SK-N-SH (cell line): ENCODE results near the gene IARS2. TPM values are rescaled to one million over a fixed set of nuclear protein-coding genes. Genes with fewer than 3 reads are reported as not detected.

Experiments
- CTCF ChIA-PET: fragments of 300-600, 350-600 bp; formaldehyde crosslinking; extraction: SDS; loops from one replicate; lab custom pipeline; 2021; lab: Yijun Ruan, JAX
- POLR2A ChIA-PET: fragments of 350-600 bp; sonication (Branson Sonifier 250); formaldehyde crosslinking; extraction: SDS; loops from one replicate; lab custom pipeline; 2020; ENCODE audit warnings: antibody characterized with exemption, inconsistent platforms; lab: Yijun Ruan, JAX
- DNase-seq: peaks from one replicate; pipeline ENCODE4 v3.0.0; 2012
- H2AFZ ChIP-seq: fragments of 200-600 bp; sonication (generic); 2 replicates; pipeline ENCODE4 v1.8.1; 2016; ENCODE audit warnings: antibody characterized with exemption, mild to moderate bottlenecking, low read depth
- H3F3A ChIP-seq: fragments of 200-600 bp; sonication (generic); replicated peaks from 2 replicates; pipeline ENCODE3; 2016; ENCODE audit warnings: antibody characterized with exemption, mild to moderate bottlenecking; ENCODE audit not compliant: insufficient read depth
- H3K27ac ChIP-seq, 2 experiments: fragments of 200-500 bp in 1 of 2; fragments of 200-600 bp in 1 of 2; sonication (Bioruptor generic) in 1 of 2; sonication (generic), shearing (Covaris generic) in 1 of 2; 2 replicates each; pipeline versions ENCODE4 v1.5.1 to v1.6.1; 2014 to 2016; ENCODE audit warnings: low read depth in 2 of 2, inconsistent platforms in 1 of 2, low read length in 1 of 2, mild to moderate bottlenecking in 1 of 2, mixed read lengths in 1 of 2
- H3K27me3 ChIP-seq: fragments of 200-600 bp; sonication (generic), shearing (Covaris generic); 2 replicates; pipeline ENCODE4 v1.6.1; 2016; ENCODE audit warnings: mixed run types; ENCODE audit not compliant: insufficient read depth
- H3K36me3 ChIP-seq, 2 experiments: fragments of 200-500 bp in 1 of 2; fragments of 200-600 bp in 1 of 2; sonication (Bioruptor generic) in 1 of 2; sonication (generic) in 1 of 2; replicated peaks in 1 of 2; 2 replicates each; pipeline versions ENCODE3 to v1.5.1; 2014 to 2016; ENCODE audit warnings: low read length in 1 of 2, mild to moderate bottlenecking in 1 of 2; ENCODE audit not compliant: insufficient read depth in 2 of 2, control insufficient read depth in 1 of 2
- H3K4me1 ChIP-seq, 2 experiments: fragments of 200-500 bp in 1 of 2; fragments of 200-600 bp in 1 of 2; sonication (Bioruptor generic) in 1 of 2; sonication (generic), shearing (Covaris generic) in 1 of 2; 2 replicates each; pipeline versions ENCODE4 v1.5.1 to v1.6.1; 2014 to 2016; ENCODE audit warnings: low read depth in 1 of 2, low read length in 1 of 2, mixed run types in 1 of 2; ENCODE audit not compliant: insufficient read depth in 2 of 2, control insufficient read depth in 1 of 2
- H3K4me2 ChIP-seq: fragments of 200-600 bp; sonication (generic), shearing (Covaris generic); 2 replicates; pipeline ENCODE4 v1.6.1; 2017; ENCODE audit warnings: mixed run types
- H3K4me3 ChIP-seq, 2 experiments: fragments of 200-500 bp in 1 of 2; fragments of 200-600 bp in 1 of 2; sonication (Bioruptor generic) in 1 of 2; sonication (generic), shearing (Covaris generic) in 1 of 2; 2 replicates each; pipeline versions ENCODE4 v1.5.1 to v1.8.1; 2014 to 2016; ENCODE audit warnings: low read depth in 2 of 2, inconsistent platforms in 1 of 2, low read length in 1 of 2, mild to moderate bottlenecking in 1 of 2, mixed read lengths in 1 of 2, moderate library complexity in 1 of 2
- H3K79me2 ChIP-seq: fragments of 200-600 bp; sonication (generic); 2 replicates; pipeline ENCODE4 v1.8.1; 2017; ENCODE audit warnings: mild to moderate bottlenecking; ENCODE audit not compliant: insufficient read depth
- H3K9ac ChIP-seq: fragments of 200-600 bp; sonication (generic); 2 replicates; pipeline ENCODE4 v1.6.1; 2017; ENCODE audit warnings: mixed run types
- H3K9me2 ChIP-seq: fragments of 200-600 bp; sonication (generic); 2 replicates; pipeline ENCODE4 v1.6.1; 2017; ENCODE audit warnings: mixed run types
- H3K9me3 ChIP-seq: fragments of 200-600 bp; sonication (generic); 2 replicates; pipeline ENCODE4 v1.6.1; 2017; ENCODE audit warnings: mixed run types, mild to moderate bottlenecking, moderate library complexity
- H4K20me1 ChIP-seq: fragments of 200-600 bp; sonication (generic); 2 replicates; pipeline ENCODE4 v1.6.1; 2017; ENCODE audit warnings: mild to moderate bottlenecking, mixed run types; ENCODE audit not compliant: insufficient read depth
- CHD2 ChIP-seq: fragments of 150-350 bp; IDR thresholded peaks from 2 replicates; pipeline ENCODE4 v1.6.1; 2018; ENCODE audit warnings: low read length; ENCODE audit not compliant: partially characterized antibody
- CTCF ChIP-seq: fragments of 200-600 bp; sonication (generic); IDR thresholded peaks from 2 replicates; pipeline ENCODE4 v1.6.1; 2017; ENCODE audit warnings: antibody characterized with exemption, mild to moderate bottlenecking, moderate library complexity
- ELF1 ChIP-seq: IDR thresholded peaks from 2 replicates; pipeline ENCODE4 v1.4.0; 2012
- EP300 ChIP-seq, 2 experiments: IDR thresholded peaks; 2 replicates each; pipeline versions ENCODE4 v1.4.0 to v1.6.1; 2012; ENCODE audit warnings: borderline replicate concordance in 1 of 2, low read depth in 1 of 2, low read length in 1 of 2
- FOSL2 ChIP-seq: IDR thresholded peaks from 2 replicates; pipeline ENCODE4 v1.4.0; 2012; ENCODE audit warnings: low read depth, mild to moderate bottlenecking, moderate library complexity, borderline replicate concordance
- FOXJ3 ChIP-seq: sonication (generic); formaldehyde crosslinking; IDR thresholded peaks from 2 replicates; pipeline ENCODE4 v1.5.1; 2020; ENCODE audit warnings: mild to moderate bottlenecking, missing genetic modification reagents
- FOXM1 ChIP-seq: IDR thresholded peaks from 2 replicates; pipeline ENCODE4 v1.4.0; 2012; ENCODE audit warnings: low read depth, mild to moderate bottlenecking
- GABPA ChIP-seq: IDR thresholded peaks from 2 replicates; pipeline ENCODE4 v1.4.0; 2012; ENCODE audit warnings: low read depth, mild to moderate bottlenecking
- GATA2 ChIP-seq: sonication (generic); formaldehyde crosslinking; IDR thresholded peaks from 2 replicates; pipeline ENCODE4 v1.5.0; 2020; ENCODE audit warnings: mild to moderate bottlenecking, missing genetic modification reagents
- IRF3 ChIP-seq: fragments of 150-350 bp; IDR thresholded peaks from 2 replicates; pipeline ENCODE4 v1.6.1; 2016; ENCODE audit warnings: mild to moderate bottlenecking, low read depth, low read length
- JUND ChIP-seq: IDR thresholded peaks from 2 replicates; pipeline ENCODE4 v1.4.0; 2012
- MAX ChIP-seq: IDR thresholded peaks from 2 replicates; pipeline ENCODE4 v1.4.0; 2012; ENCODE audit warnings: low read depth
- MEF2A ChIP-seq: IDR thresholded peaks from 2 replicates; pipeline ENCODE4 v1.4.0; 2012; ENCODE audit warnings: low read depth, borderline replicate concordance
- PBX3 ChIP-seq: IDR thresholded peaks from 2 replicates; pipeline ENCODE4; 2012
- POLR2AphosphoS5 ChIP-seq: IDR thresholded peaks from 2 replicates; pipeline ENCODE4 v1.6.1; 2012; ENCODE audit warnings: low read depth, low read length
- RFX5 ChIP-seq: IDR thresholded peaks from 2 replicates; pipeline ENCODE4 v1.6.1; 2012; ENCODE audit warnings: mild to moderate bottlenecking, improper control_type of control experiment, low read length
- SIN3A ChIP-seq: IDR thresholded peaks from 2 replicates; pipeline ENCODE4 v1.6.1; 2012; ENCODE audit warnings: low read depth, mild to moderate bottlenecking, low read length, moderate library complexity, borderline replicate concordance
- TAF1 ChIP-seq: IDR thresholded peaks from 2 replicates; pipeline ENCODE4 v1.6.1; 2012; ENCODE audit warnings: low read depth, mild to moderate bottlenecking, low read length, moderate library complexity, borderline replicate concordance
- TCF12 ChIP-seq: IDR thresholded peaks from 2 replicates; pipeline ENCODE4 v1.4.0; 2012
- TEAD4 ChIP-seq: IDR thresholded peaks from 2 replicates; pipeline ENCODE4 v1.4.0; 2012; ENCODE audit warnings: mild to moderate bottlenecking, borderline replicate concordance; ENCODE audit not compliant: insufficient read depth
- USF2 ChIP-seq: fragments of 150-350 bp; IDR thresholded peaks from 2 replicates; pipeline ENCODE4 v1.6.1; 2017; ENCODE audit warnings: antibody characterized with exemption, low read length, low read depth, borderline replicate concordance
- YY1 ChIP-seq: IDR thresholded peaks from 2 replicates; pipeline ENCODE4 v1.4.0; 2012; ENCODE audit warnings: low read depth, mild to moderate bottlenecking
- ZBTB33 ChIP-seq: IDR thresholded peaks from 2 replicates; pipeline ENCODE4 v1.4.0; 2012; ENCODE audit warnings: low read depth, borderline replicate concordance
- WGBS: methylation state at CpG from one replicate; pipeline ENCODE4 v1.1.6; 2017; ENCODE audit warnings: low lambda C conversion rate; 5-methylcytosine and 5-hydroxymethylcytosine counted together
- polyA plus RNA-seq, 3 experiments: library from polyadenylated mRNA; depleted of rRNA; stranded (reverse); fragments of >200 nt; gene quantifications; 2 replicates each; pipeline ENCODE4 v1.2.3, GENCODE V29; 2012

IARS2 gene
- polyA plus RNA-seq, 1 of the 3 experiments (the other 2 are of a cell fraction): 25.7 TPM

- TF ChIP-seq JUND (no peak), SIN3A (no peak), MAX (no peak), FOSL2 (no peak), TCF12 (no peak), ELF1 (no peak), EP300 (IDR thresholded peaks at IDR 0.05; ENCODE audit: borderline replicate concordance in 1 of 2, low read depth in 1 of 2, low read length in 1 of 2) (no peak), GATA2 (CRISPR knock-in tag) (no peak), YY1 (no peak), POLR2AphosphoS5 (no peak), TEAD4 (no peak)
These were observed 30.0 kb downstream of the IARS2 start (continued) for GRCh38 chr1:220123889-220124288.

GRCh38 chr1:220124542-220124941, 30.6 kb downstream of the IARS2 start:
- Histone ChIP-seq H3K4me3 (no peak overlapping the region), H3K27me3 (no peaks in the 10 kb centered on the region), H3K27ac (peak overlapping the region; percentile 0 to 41; a peak in 2 of 4 replicates), H4K20me1 (peaks cover 1% of the 10 kb centered on the region; the same call in 1 of the 2 replicates), H2AFZ (no peak overlapping the region), H3K9ac (no peak overlapping the region), H3F3A (peaks cover 7% of the 10 kb centered on the region), H3K79me2 (peaks cover 13% of the 10 kb centered on the region), H3K36me3 (peaks cover 48 to 51% of the 10 kb centered on the region in 2 experiments), H3K9me3 (no peaks in the 10 kb centered on the region), H3K9me2 (no peaks in the 10 kb centered on the region), H3K4me1 (peaks cover 0 to 4% of the 10 kb centered on the region in 2 experiments; a peak in 1 of 4 replicates), H3K4me2 (no peak overlapping the region)
- TF ChIP-seq TAF1 (no peak), CHD2 (no peak), RFX5 (no peak), MAX (no peak), MEF2A (no peak), FOXJ3 (CRISPR knock-in tag) (no peak), CTCF (no peak), POLR2AphosphoS5 (no peak), FOXM1 (no peak), GABPA (no peak), IRF3 (no peak), ZBTB33 (no peak), USF2 (no peak), PBX3 (no peak), SIN3A (no peak)
- 10% methylated on average over 1 of the region's 1 CpG for WGBS
- ChIA-PET POLR2A (no interaction called here), CTCF (interaction anchor here (0.6 to 2.4 kb wide), 12 partner anchors 9 to 553 kb away, joined by 3 to 9 read pairs (median 3); no protein-coding TSS in a partner anchor)
- DNase-seq: no peak
